Common myeloid progenitor, CD34-positive (primary cell): ENCODE data around the gene HOXC12.

Experiments used
- CTCF ChIA-PET: fragments of 350-600 bp; sonication (Branson Sonifier 250); formaldehyde crosslinking; loops from one replicate; lab custom pipeline; 2021; ENCODE audit warnings: antibody characterized with exemption; lab: Charles Lee
- POLR2A ChIA-PET: fragments of 350-600 bp; sonication (Branson Sonifier 250); formaldehyde crosslinking; loops from one replicate; lab custom pipeline; 2021; ENCODE audit warnings: antibody characterized with exemption; lab: Charles Lee
- DNase-seq, 3 donors: peaks; one replicate each; pipeline versions ENCODE4 v3.0.0 to v3.0.0-alpha.2; 2013
- H3K27ac ChIP-seq, 2 experiments: 1 replicate in 1 of 2; 2 replicates in 1 of 2; pipeline ENCODE4 v1.7.0; 2013; ENCODE audit warnings: inconsistent platforms in 2 of 2, low read length in 2 of 2, mild to moderate bottlenecking in 2 of 2, low read depth in 1 of 2, moderate library complexity in 1 of 2; ENCODE audit not compliant: severe bottlenecking in 2 of 2, insufficient read depth in 1 of 2, poor library complexity in 1 of 2
- H3K27me3 ChIP-seq, 5 experiments: replicated peaks in 2 of 5; 1 replicate in 3 of 5; 2 replicates in 2 of 5; pipeline versions ENCODE4 v1.6.1 to v1.7.0; 2013; ENCODE audit warnings: low read length in 4 of 5, mild to moderate bottlenecking in 2 of 5, moderate library complexity in 2 of 5, inconsistent platforms in 1 of 5; ENCODE audit not compliant: insufficient read depth in 5 of 5, control insufficient read depth in 4 of 5
- H3K36me3 ChIP-seq, 4 experiments: 1 replicate in 2 of 4; 2 replicates in 2 of 4; pipeline versions ENCODE4 v1.6.1 to v1.7.0; 2013; ENCODE audit warnings: low read length in 3 of 4, control low read depth in 1 of 4, mild to moderate bottlenecking in 1 of 4; ENCODE audit not compliant: control insufficient read depth in 4 of 4, insufficient read depth in 4 of 4
- H3K4me1 ChIP-seq, 4 experiments: 1 replicate in 3 of 4; 2 replicates in 1 of 4; pipeline versions ENCODE4 v1.6.1 to v1.7.1; 2013; ENCODE audit warnings: low read length in 3 of 4, mild to moderate bottlenecking in 3 of 4, control low read depth in 1 of 4, inconsistent platforms in 1 of 4, moderate library complexity in 1 of 4; ENCODE audit not compliant: control insufficient read depth in 4 of 4, insufficient read depth in 4 of 4; ENCODE audit errors: control extremely low read depth in 1 of 4
- H3K4me3 ChIP-seq, 7 experiments: 1 replicate in 4 of 7; 2 replicates in 3 of 7; pipeline versions ENCODE4 v1.5.1 to v1.7.0; 2013; ENCODE audit warnings: mild to moderate bottlenecking in 7 of 7, low read length in 6 of 7, moderate library complexity in 6 of 7, inconsistent platforms in 2 of 7, low read depth in 2 of 7, control low read depth in 1 of 7; ENCODE audit not compliant: insufficient read depth in 4 of 7, control insufficient read depth in 1 of 7; ENCODE audit errors: extremely low read depth in 1 of 7
- H3K9me3 ChIP-seq, 5 experiments: 1 replicate in 4 of 5; 2 replicates in 1 of 5; pipeline versions ENCODE4 v1.6.1 to v1.7.1; 2013; ENCODE audit warnings: low read length in 4 of 5, mild to moderate bottlenecking in 2 of 5, inconsistent platforms in 1 of 5, low read depth in 1 of 5, moderate library complexity in 1 of 5; ENCODE audit not compliant: control insufficient read depth in 4 of 5, insufficient read depth in 2 of 5; ENCODE audit errors: control extremely low read depth in 1 of 5
- WGBS: methylation state at CpG from one replicate; pipeline ENCODE4 v1.1.5; 2013; ENCODE audit not compliant: insufficient coverage; 5-methylcytosine and 5-hydroxymethylcytosine counted together

Gene HOXC12

DNA sequence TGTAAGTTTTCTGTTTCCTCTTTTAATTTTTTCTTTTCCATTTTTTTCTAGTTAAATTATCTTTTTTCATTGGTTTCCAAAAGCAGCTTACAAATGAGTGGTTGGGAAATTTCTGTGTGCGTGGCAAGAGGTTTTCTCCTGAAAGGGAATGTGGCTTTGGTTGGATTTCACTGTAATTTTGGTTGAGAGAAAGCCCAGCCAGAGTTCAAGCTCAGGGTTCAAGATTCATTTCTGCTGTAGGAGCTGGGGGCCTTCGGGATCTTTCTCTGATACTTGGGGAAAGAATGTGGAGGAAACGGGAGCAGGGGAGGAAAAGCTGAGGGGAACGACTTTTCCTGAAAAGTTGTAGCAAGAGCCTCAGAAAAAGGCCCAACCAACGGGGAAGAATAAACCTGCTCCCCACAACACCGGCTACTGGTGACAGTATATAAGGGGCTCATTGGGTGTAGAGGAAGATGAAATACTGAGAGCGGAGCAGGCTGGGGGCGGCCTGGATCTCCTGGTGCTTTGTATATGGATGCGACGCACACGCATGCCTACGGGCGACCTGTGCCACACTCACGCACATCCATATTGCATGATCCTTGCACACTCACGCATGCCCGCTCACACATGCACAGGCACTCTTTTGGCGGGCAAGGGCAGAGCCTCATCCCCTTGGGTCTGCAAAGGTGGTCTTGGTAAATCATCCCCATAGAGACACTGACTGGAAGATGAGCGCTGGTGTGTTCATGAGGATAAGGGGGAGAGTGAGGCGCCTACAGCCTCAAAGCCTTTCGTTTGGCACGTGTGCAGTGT lies 32.2 kb downstream of the HOXC12 start:
- CTCF ChIA-PET: interaction anchor here (0.9 to 5.6 kb wide), 23 partner anchors 9 to 285 kb away, joined by 3 to 46 read pairs (median 5); partner anchors contain the start of genes HOXC8 and HOXC9
- no peak overlapping the region for H3K27ac ChIP-seq
- no peak for DNase-seq
- no peak overlapping the region for H3K4me3 ChIP-seq
- peaks cover 0 to 8% (median 0%) of the 10 kb centered on the region in 5 experiments for H3K9me3 ChIP-seq
- POLR2A ChIA-PET: interaction anchor here (0.6 kb wide), 1 partner anchor 14 kb away, joined by 3 read pairs; no protein-coding TSS in a partner anchor
- H3K4me1 ChIP-seq: peaks cover 0 to 25% (median 19%) of the 10 kb centered on the region in 4 experiments
- H3K27me3 ChIP-seq: peaks cover 39 to 99% (median 65%) of the 10 kb centered on the region in 5 experiments
- WGBS: 23% methylated on average over 14 of the region's 21 CpGs
- H3K36me3 ChIP-seq: no peaks in the 10 kb centered on the region

- ChIA-PET CTCF (interaction anchor here (0.9 to 5.6 kb wide), 22 partner anchors 10 to 232 kb away, joined by 3 to 46 read pairs (median 4); partner anchors contain the start of gene HOXC9), POLR2A (no interaction called here)
- Histone ChIP-seq H3K36me3 (no peaks in the 10 kb centered on the region), H3K27me3 (peaks cover 36 to 99% (median 64%) of the 10 kb centered on the region in 5 experiments), H3K4me3 (no peak overlapping the region), H3K9me3 (peaks cover 0 to 8% (median 0%) of the 10 kb centered on the region in 5 experiments), H3K4me1 (peaks cover 0 to 25% (median 19%) of the 10 kb centered on the region in 4 experiments), H3K27ac (no peak overlapping the region)
- 8% methylated on average over 4 of the region's 4 CpGs for WGBS
- DNase-seq: no peak
These were observed 33.1 kb downstream of the HOXC12 start for GRCh38 chr12:53987787-53988230.

DNA sequence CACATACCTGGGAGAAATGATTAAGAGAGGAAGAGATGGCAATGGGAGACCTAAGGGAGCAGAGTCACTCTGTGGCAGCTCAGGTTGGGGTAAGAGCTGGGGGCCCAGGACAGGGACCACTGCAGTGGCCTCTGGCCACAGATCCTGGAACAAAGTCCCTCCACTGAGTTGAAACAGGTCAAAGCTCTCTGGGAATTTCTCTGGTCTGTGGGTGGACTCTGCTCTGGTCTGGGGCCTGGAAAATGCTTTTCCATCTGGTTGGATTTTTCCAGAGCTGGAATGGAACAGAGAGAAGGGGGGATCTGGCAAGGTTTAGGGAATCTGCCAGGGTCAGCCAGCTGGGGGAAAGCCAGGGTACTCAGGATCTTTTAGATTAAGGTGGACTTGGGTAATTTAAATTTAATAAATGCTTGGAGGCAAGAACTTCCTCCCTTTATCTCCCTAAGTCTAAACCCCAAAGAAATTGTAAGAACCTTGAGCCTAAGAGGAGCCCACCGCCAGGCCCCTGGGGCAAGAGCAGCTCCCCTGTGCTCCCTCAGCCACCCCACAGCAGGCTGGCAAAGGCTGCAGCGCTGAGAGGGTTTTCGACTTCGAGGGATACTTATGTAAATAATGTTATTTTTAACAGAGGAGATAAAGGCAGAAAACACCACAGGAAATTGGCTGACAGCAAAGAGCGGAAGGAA lies 34.0 kb downstream of the HOXC12 start:
- Histone ChIP-seq H3K4me3 (no peak overlapping the region), H3K9me3 (peaks cover 0 to 6% (median 0%) of the 10 kb centered on the region in 5 experiments), H3K4me1 (peaks cover 0 to 24% (median 16%) of the 10 kb centered on the region in 4 experiments), H3K27me3 (peaks cover 36 to 99% (median 60%) of the 10 kb centered on the region in 5 experiments), H3K27ac (no peak overlapping the region), H3K36me3 (no peaks in the 10 kb centered on the region)
- 0% methylated on average over 1 of the region's 5 CpGs for WGBS
- CTCF ChIA-PET: interaction anchor here (1.1 to 5.6 kb wide), 19 partner anchors 11 to 233 kb away, joined by 3 to 46 read pairs (median 5); partner anchors contain the start of gene HOXC9
- POLR2A ChIA-PET: no interaction called here
- no peak for DNase-seq

DNA sequence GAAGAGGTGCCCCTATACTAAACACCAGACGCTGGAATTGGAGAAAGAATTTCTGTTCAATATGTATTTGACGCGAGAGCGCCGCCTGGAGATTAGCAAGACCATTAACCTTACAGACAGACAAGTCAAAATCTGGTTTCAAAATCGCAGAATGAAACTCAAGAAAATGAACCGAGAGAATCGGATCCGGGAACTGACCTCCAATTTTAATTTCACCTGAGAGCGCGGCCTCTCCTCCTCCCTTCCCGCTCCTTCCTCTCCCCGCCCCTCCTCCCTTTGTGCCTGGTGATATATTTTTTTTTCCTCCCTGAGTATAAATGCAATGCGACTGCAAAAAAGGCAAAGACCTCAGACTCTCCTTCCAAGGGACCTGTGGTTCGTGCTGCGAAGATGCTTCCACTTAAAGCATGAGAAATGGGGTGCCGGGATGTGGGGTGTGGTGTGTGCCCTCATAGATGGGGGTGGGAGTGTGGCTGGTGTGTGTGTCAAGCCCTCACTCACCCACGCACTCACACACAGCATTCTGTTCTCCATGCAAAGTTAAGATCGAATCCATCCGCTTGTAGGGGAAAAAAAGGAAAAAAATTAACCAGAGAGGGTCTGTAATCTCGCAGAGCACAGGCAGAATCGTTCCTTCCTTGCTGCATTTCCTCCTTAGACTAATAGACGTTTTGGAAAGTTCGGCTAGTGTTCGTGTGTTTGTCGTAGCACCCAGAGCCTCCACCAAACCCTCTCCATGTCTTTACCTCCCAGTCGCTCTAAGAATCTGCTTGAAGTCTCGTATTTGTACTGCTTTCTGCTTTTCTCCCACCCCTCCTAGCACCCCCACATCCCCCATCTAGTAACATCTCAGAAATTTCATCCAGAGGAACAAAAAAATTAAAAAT lies 34.8 kb downstream of the HOXC12 start:
- ChIA-PET CTCF (interaction anchor here (0.9 to 5.6 kb wide), 12 partner anchors 10 to 235 kb away, joined by 3 to 46 read pairs (median 6); partner anchors contain the start of genes HOXC12 and HOXC9), POLR2A (no interaction called here)
- Histone ChIP-seq H3K27ac (no peak overlapping the region), H3K27me3 (peaks cover 33 to 99% (median 62%) of the 10 kb centered on the region in 5 experiments), H3K9me3 (peaks cover 0 to 2% (median 0%) of the 10 kb centered on the region in 5 experiments), H3K36me3 (no peaks in the 10 kb centered on the region), H3K4me3 (no peak overlapping the region), H3K4me1 (peaks cover 0 to 21% (median 11%) of the 10 kb centered on the region in 4 experiments)
- under 1% methylated on average over 20 of the region's 28 CpGs for WGBS
- DNase-seq: peak; percentile 60 to 77 (median 74)

- peaks cover 0 to 2% (median 0%) of the 10 kb centered on the region in 5 experiments for H3K9me3 ChIP-seq
- H3K4me1 ChIP-seq: peaks cover 0 to 24% (median 14%) of the 10 kb centered on the region in 4 experiments
- no peaks in the 10 kb centered on the region for H3K36me3 ChIP-seq
- no peak overlapping the region for H3K4me3 ChIP-seq
- no peak overlapping the region for H3K27ac ChIP-seq
- POLR2A ChIA-PET: no interaction called here
- 7% methylated on average over 13 of the region's 27 CpGs for WGBS
- H3K27me3 ChIP-seq: peaks cover 33 to 100% (median 66%) of the 10 kb centered on the region in 5 experiments
- no peak for DNase-seq
- CTCF ChIA-PET: interaction anchor here (0.6 to 3.8 kb wide), 14 partner anchors 11 to 234 kb away, joined by 3 to 23 read pairs (median 3); partner anchors contain the start of genes HOXC12, HOXC5 and HOXC9
These were observed 35.8 kb downstream of the HOXC12 start for GRCh38 chr12:53990311-53991076.
